LHCN-M2 (cell line): ENCODE data around the gene SLC2A9. TPM values are rescaled to one million over a fixed set of nuclear protein-coding genes. Genes with fewer than 3 reads are reported as not detected.
A peak's percentile ranks its signal among the peaks of the same experiment; 100 is the strongest.

Source experiments
- DNase-seq: peaks from one replicate; pipeline ENCODE4 v3.0.0-alpha.2; 2012; ENCODE audit warnings: low read depth
- polyA plus RNA-seq: library from polyadenylated mRNA; unstranded; fragments of >200 nt; gene quantifications from one replicate; pipeline ENCODE4 v1.2.1, GENCODE V29; 2012; ENCODE audit warnings: missing spikeins
- total RNA-seq: library from RNA; depleted of rRNA; stranded (reverse); fragments of >200 nt; gene quantifications from 2 replicates; pipeline ENCODE4 v1.2.3, GENCODE V29; 2014; rRNA removed

The SLC2A9 gene
- 0.40 and 0.77 TPM in 2 replicates for total RNA-seq
- 0.95 TPM for polyA plus RNA-seq

GRCh38 chr4:10020871-10021652 is at the start of gene SLC2A9:
Gene SLC2A9 (minus strand): TSS chr4:10021497. CDS start chr4:10021429, 68 bp downstream.
- DNase-seq, result no peak

DNA sequence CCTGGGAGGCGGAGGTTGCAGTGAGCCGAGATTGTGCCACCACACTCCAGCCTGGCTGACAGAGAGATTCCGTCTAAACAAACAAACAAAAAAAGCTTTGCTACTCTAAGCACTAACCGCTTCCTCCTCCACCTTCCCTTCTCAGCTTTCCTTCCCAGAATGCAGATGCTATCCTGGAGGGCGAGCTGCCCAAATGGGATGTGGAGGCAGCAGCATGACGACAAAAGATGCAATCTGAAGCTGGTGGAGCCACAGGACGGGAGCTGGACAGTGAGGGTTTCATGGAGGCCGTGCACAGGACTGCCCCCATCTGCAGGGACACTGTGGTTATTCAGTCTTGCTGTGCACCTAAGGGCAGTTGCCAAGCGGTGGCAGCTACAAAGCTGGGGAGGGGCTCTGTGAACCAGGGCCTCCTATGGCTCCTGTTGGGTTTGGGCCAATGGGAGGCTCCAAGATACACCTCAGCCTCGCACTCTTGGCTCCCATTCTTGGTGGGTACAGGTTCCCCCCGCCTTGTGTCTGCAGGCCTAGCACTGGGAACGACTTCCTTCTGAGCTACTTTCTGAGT is 47.9 kb upstream of the SLC2A9 start:
- no peak for DNase-seq

DNA sequence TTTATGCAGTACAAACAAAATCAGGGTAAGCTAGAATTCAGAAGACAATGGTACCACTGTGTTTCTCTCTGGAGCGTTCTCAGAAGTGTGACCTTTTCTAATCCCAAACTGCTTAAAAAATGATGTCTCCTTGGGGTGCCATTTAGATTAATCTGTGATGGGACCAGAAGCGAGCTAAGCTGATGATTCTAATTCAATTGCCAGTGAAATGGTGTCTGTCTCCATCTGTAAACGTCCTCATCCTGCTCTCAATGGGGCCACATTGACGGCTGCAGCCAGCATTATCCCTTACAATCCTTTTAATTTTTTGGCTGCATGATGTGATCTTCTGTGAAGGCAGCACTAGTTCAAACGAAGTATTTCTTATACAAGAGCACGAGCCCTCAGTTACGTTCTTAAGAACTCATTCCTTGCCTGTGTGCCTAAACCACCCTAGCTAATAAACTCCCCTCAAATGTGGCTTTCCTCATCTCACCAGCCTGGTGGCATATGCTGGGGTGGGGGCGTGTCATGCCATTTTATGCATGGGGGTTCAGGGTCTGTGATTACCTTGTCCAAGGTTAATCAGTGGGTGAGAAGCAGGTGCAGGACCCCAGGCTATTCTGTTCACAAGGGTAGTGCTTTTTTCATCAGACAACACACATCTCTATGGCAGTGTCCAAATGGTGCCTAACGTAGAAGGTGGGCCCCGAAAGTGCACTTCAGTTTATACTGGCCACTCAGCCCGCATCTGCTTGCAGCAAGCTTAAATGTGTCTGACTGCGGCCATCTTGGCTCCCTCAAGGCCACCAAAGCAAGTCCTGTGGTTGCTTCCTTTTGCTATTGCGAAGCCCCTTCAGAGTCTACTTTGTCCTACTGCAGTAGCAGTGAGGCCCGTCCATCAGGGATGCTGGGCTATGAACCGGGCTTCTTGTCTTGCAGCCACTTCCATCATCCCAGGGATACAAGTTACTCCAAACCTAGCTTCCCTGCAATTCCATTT is 45.7 kb upstream of the SLC2A9 start:
- no peak for DNase-seq

DNA sequence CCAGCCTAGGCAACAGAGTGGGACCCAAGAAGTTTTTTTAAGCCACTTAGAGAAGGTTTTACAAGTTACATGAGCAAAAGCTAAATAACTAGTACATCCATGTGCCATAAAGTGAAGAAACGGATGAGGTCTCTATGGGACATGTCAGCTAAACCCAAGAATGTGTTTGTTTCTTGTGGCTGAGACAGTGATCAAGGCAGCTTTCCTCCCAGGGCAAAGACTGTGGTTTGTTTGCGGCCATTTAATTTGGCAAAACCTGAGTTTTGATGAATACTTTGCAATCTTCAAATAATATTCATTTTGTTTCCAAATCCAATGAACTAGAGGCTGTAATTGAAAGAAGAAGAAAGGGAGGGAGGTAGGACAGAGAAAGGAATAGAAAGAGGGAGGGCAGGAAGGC is 44.9 kb upstream of the SLC2A9 start:
- no peak for DNase-seq

GRCh38 chr4:10063544-10064300 is 42.4 kb upstream of the SLC2A9 start:
- peak; percentile 66 for DNase-seq

GRCh38 chr4:10061650-10062415 is 40.5 kb upstream of the SLC2A9 start:
- DNase-seq, result peak; percentile 20

DNA sequence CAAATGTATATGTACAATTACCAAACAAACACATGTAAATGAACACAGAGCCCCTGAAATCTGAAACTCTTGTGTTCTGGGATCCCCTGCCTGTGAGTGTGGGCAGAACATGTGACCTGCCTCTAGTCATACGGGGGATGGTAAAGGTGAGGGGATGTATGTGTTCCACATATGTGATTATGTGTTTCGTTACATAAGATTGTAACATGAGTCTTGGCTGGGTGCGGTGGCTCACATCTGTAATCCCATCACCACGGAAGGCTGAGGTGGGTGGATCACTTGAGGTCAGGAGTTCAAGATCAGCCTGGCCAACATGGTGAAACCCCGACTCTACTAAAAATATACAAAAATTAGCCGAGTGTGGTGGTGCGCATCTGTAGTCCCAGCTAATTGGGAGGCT is 37.1 kb upstream of the SLC2A9 start:
- no peak for DNase-seq

- no peak for DNase-seq
Observed at GRCh38 chr4:10057023-10057395, 35.7 kb upstream of the SLC2A9 start.

DNA sequence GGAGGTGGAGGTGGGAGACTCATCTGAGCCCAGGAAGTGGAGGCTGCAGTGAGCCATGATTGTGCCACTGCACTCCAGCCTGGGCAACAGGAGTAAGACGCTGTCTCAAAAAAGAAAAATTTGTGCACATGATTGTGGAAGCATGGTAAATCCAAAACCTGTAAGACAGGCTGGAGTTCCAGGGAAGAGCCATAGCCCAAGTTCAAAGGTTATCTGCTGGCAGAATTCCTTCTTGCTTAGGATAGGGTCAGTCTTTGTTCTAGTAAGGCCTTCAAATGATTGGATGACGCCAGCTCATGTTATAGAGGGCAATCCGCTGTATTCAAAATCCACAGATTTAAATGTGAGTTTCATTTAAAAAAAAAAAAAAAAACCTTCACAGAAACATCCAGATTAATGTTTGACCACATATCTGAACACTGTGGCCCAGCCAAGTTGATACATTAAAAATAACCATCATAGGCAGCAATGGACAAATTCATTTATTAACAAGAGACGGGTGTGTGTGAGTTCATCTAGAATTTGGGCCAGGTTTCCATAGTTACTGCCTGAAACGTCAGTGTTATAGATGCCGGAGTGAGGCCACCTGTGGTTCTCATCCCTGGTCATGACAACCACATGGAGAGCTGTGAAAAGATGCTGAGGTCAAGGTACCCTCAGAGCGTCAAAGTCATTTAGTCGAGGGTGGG is 35.2 kb upstream of the SLC2A9 start:
- DNase-seq, result no peak

DNA sequence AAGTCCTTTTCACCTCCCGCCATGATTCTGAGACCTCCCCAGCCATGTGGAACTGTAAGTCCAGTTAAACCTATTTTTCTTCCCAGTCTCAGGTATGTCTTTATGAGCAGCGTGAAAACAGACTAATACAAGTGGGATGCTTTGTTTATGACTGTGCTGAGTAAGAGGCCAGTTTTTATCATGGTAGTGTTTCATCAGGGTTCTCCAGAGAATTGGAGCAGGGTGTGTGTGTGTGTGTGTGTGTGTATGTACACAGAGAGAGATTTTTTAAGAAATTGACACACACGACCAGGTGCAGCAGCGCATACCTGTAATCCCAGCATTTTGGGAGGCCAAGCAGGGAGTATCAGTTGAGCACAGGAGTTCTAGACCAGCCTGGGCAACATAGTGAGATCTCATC is 34.6 kb upstream of the SLC2A9 start:
- no peak for DNase-seq

- peak; percentile 76 for DNase-seq
Observed at GRCh38 chr4:10054571-10055041, 33.3 kb upstream of the SLC2A9 start.

GRCh38 chr4:10053635-10054453 is 32.5 kb upstream of the SLC2A9 start:
- no peak for DNase-seq

DNA sequence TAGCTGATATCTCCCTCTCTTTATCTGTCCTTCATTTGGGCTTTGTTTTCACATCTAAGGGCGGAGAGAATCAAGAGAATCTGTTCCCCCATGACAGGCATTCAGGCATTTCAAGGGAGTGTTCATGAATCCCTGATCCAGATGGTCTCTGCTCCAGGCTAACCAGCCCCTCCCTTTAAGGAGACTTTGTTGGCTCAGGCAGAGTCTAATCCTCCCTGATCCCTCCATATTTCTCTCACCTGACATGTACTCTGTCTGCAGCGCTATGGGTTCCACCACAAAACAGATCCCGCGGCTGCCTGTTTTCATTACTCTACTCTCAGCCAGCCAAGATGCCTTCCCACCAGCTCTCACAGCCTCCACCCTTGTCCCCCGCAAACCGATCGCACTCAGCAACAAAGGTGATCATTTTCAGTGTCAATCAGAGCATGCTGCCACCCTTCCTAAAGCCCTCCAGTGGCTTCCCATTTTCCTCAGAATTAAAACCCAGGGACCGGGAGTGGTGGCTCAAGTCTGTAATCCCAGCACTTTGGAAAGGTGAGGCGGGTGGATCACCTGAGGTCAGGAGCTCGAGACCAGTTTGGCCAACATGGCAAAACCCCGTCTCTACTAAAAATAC is 30.3 kb upstream of the SLC2A9 start:
- DNase-seq, result no peak

- no peak for DNase-seq
Observed at GRCh38 chr4:10050721-10051120, 29.4 kb upstream of the SLC2A9 start.

DNA sequence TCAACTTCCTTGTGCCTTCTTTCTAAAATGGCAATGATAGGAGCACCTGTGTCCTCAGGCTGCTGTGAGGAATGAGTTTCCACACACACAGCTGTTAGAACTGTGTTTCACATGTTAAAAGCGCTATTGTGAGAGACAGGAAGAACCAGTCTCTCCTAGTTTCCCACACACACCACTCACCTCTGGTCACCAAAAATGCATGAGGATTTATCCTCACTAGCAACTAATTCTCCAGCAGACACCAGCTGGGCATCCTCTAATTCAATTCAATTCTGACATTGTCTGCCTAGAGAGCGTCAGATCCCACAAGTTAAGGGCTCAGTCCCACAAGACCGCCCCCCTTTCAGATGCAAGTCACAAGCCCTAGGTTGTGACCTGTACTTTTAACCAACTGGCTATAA is 29.0 kb upstream of the SLC2A9 start:
- no peak for DNase-seq

GRCh38 chr4:10048941-10049697 is 27.8 kb upstream of the SLC2A9 start:
- no peak for DNase-seq

- DNase-seq, result no peak
Observed at GRCh38 chr4:10047967-10048366, 26.7 kb upstream of the SLC2A9 start.

DNA sequence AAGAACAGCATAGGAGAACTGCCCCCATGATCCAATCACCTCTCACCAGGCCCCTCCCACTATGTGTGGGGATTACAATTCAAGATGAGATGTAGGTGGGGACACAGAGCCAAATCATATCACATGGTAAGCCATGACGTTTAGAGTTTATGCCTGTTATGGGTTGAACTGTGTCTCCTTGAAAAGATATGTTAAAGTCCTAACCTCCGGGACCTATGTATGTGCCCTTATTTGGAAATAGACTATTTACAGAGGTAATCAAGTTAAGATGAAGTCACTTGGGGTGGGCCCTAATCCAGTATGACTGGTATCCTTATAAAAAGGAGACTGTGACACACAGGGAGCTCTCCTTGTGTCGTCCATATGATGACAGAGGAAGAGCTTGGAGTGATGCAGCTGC is 25.2 kb upstream of the SLC2A9 start:
- DNase-seq, result no peak
